ENCODE results near the gene FNIP1. TPM values are rescaled to one million over a fixed set of nuclear protein-coding genes. Genes with fewer than 3 reads are reported as not detected.

FNIP1 gene
- total and polyA plus RNA-seq, 2 donors (not counting 1 experiment from before 2014, with no cell fraction given): 10.3 to 52.8 TPM

DNA sequence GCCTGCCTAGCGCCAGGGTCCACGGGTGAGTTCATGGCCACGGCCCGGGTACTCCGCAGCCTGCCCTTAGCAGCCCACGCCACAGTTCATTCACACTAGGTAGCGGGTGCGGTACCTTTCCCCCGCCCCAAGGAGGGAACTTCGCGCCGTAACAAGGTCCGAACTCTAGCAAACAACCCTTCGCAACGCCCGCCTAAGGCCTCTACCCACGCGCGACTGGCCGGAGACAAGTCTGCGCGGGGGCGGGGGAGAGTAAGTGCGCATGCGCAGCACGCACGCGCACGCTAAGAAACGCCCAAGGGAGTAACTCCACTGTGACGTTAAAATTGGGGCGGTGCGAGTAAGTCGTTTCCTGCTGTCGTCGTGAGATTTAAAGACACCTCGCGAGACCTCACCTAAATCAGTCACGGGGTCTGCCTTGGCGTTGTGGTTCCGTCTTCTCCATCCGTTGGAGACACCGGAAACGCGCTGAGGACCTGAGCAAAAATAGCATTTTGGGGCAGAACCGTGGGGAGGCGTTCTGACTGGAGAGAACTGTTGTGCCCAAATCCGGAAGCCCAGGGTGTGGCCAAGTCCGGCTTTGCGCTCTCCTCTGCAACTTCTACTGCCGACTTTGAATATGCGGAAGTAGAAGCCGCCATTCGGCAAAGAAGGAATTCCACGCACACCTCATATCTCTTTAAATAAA is 161.7 kb downstream of the FNIP1 start, which contains the start of gene RAPGEF6:
Gene RAPGEF6, minus strand, starts transcription at position 234 of the 688 bp plus-strand sequence. Its CDS starts 199 bp downstream, at position 35.
- Histone ChIP-seq H3K4me1 (ENCODE audit: control insufficient read depth in 2 of 2, insufficient read depth in 2 of 2, low read length in 2 of 2) (peaks cover 41 to 45% of the 10 kb centered on the region in 2 donors), H3K27me3 (replicated peaks in 1 of 4; ENCODE audit: control extremely low read depth in 1 of 4, control insufficient read depth in 3 of 4, insufficient read depth in 4 of 4, low read length in 3 of 4) (no peaks in the 10 kb centered on the region), H3K27ac (ENCODE audit: low read length in 2 of 2) (peak within 1 kb of the TSS; percentile 91 to 99), H3K79me2 (ENCODE audit: control insufficient read depth, insufficient read depth, low read length) (peaks cover 52% of the 10 kb centered on the region), H3K4me3 (ENCODE audit: control extremely low read depth in 1 of 5, extremely low read depth in 1 of 5, insufficient read depth in 1 of 5, low read depth in 2 of 5, low read length in 4 of 5) (peak within 1 kb of the TSS; percentile 77 to 91 (median 86)), H3K4me2 (replicated peaks; ENCODE audit: low read depth, low read length, poor library complexity, severe bottlenecking) (peak within 1 kb of the TSS; percentile 82), H3K36me3 (replicated peaks in 1 of 2; ENCODE audit: control extremely low read depth in 1 of 2, control insufficient read depth in 1 of 2, extremely low read depth in 1 of 2, insufficient read depth in 2 of 2, low read length in 1 of 2) (peaks cover 0 to 7% of the 10 kb centered on the region in 2 experiments), H4K20me1 (ENCODE audit: control insufficient read depth, insufficient read depth, low read length, poor library complexity, severe bottlenecking) (peaks cover 13% of the 10 kb centered on the region), H2AFZ (ENCODE audit: insufficient read depth, low read depth, low read length, poor library complexity, severe bottlenecking) (peak within 1 kb of the TSS; percentile 92), H3K9me3 (ENCODE audit: control extremely low read depth in 1 of 3, control insufficient read depth in 2 of 3, insufficient read depth in 1 of 3, low read length in 2 of 3) (no peaks in the 10 kb centered on the region), H3K9ac (ENCODE audit: low read length) (peak within 1 kb of the TSS; percentile 95)
- TF ChIP-seq, protein P1, sequence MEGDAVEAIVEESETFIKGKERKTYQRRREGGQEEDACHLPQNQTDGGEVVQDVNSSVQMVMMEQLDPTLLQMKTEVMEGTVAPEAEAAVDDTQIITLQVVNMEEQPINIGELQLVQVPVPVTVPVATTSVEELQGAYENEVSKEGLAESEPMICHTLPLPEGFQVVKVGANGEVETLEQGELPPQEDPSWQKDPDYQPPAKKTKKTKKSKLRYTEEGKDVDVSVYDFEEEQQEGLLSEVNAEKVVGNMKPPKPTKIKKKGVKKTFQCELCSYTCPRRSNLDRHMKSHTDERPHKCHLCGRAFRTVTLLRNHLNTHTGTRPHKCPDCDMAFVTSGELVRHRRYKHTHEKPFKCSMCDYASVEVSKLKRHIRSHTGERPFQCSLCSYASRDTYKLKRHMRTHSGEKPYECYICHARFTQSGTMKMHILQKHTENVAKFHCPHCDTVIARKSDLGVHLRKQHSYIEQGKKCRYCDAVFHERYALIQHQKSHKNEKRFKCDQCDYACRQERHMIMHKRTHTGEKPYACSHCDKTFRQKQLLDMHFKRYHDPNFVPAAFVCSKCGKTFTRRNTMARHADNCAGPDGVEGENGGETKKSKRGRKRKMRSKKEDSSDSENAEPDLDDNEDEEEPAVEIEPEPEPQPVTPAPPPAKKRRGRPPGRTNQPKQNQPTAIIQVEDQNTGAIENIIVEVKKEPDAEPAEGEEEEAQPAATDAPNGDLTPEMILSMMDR (IDR thresholded peaks at IDR 0.05): no peak
- no peak for TF ChIP-seq EZH2 (IDR thresholded peaks at IDR 0.05; ENCODE audit: borderline replicate concordance, insufficient read depth, low read depth, low read length, poor library complexity, severe bottlenecking)
- ATAC-seq (ENCODE audit: low read depth) (peak; percentile 83), DNase-seq (peak; percentile 100)
- peaks cover 40% of the 10 kb centered on the region for H3K4me1 Mint-ChIP-seq
- peak within 1 kb of the TSS; percentile 99 for H3K27ac Mint-ChIP-seq
- no peaks in the 10 kb centered on the region for H3K9me3 Mint-ChIP-seq (ENCODE audit: insufficient read depth)
- CTCF ChIA-PET: interaction anchor here (1.0 to 1.4 kb wide), 4 partner anchors 9 to 46 kb away, joined by 3 to 13 read pairs (median 6); no protein-coding TSS in a partner anchor
- under 1% methylated on average over 55 of the region's 55 CpGs for WGBS (ENCODE audit: insufficient coverage)
- POLR2A ChIA-PET: interaction anchor here (0.6 to 1.8 kb wide), 5 partner anchors 12 to 162 kb away, joined by 3 to 22 read pairs (median 4); partner anchors contain the start of gene FNIP1
- intact Hi-C loops (cut with micrococcal nuclease): loop anchor here (1.0 to 10.0 kb wide), 9 partner anchors 12 to 860 kb away; partner anchors contain the start of genes FNIP1, HINT1 and IRF1
- peak within 1 kb of the TSS; percentile 95 for H3K4me3 Mint-ChIP-seq
- H3K27me3 Mint-ChIP-seq: no peaks in the 10 kb centered on the region

DNA sequence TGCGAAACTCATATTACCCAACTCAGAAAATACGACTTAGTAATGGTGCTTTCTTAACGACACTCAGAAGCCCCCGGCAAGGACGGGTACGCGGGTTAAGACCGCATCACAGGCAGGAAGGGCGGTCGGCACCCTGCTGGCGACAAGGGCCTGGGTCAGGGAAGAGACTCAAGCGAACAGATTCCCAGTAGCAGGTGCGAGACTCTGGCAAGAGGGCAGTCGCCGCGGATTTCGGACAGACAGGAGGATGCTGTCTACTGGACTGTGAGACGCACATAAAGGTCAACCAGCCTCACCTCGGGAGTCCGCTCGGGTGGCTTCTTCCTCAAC is 162.2 kb downstream of the FNIP1 start:
- peak overlapping the region; percentile 99 for H3K27ac Mint-ChIP-seq
- H3K4me3 Mint-ChIP-seq: peak overlapping the region; percentile 95
- peak overlapping the region; percentile 94 for H3K9ac ChIP-seq (ENCODE audit: low read length)
- no peak for DNase-seq
- H3K4me2 ChIP-seq (replicated peaks; ENCODE audit: low read depth, low read length, poor library complexity, severe bottlenecking): peak overlapping the region; percentile 76
- intact Hi-C loops (cut with micrococcal nuclease): loop anchor here (2.0 to 10.0 kb wide), 4 partner anchors 46 to 860 kb away; partner anchors contain the start of genes HINT1 and IRF1
- peaks cover 39 to 40% of the 10 kb centered on the region in 2 donors for H3K4me1 ChIP-seq (ENCODE audit: control insufficient read depth in 2 of 2, insufficient read depth in 2 of 2, low read length in 2 of 2)
- peak overlapping the region; percentile 91 to 99 for H3K27ac ChIP-seq (ENCODE audit: low read length in 2 of 2)
- ChIA-PET CTCF (no interaction called here), POLR2A (interaction anchor here (1.8 kb wide), 1 partner anchor 162 kb away, joined by 10 read pairs; the partner anchor contains the start of gene FNIP1)
- TF ChIP-seq EZH2 (IDR thresholded peaks at IDR 0.05; ENCODE audit: borderline replicate concordance, insufficient read depth, low read depth, low read length, poor library complexity, severe bottlenecking): no peak
- TF ChIP-seq, protein P1 (IDR thresholded peaks at IDR 0.05): peak; percentile 36
- H2AFZ ChIP-seq (ENCODE audit: insufficient read depth, low read depth, low read length, poor library complexity, severe bottlenecking): peak overlapping the region; percentile 92
- 2% methylated on average over 21 of the region's 21 CpGs for WGBS (ENCODE audit: insufficient coverage)
- no peaks in the 10 kb centered on the region for H3K27me3 Mint-ChIP-seq
- ATAC-seq (ENCODE audit: low read depth): peak; percentile 18
- H3K4me1 Mint-ChIP-seq: peaks cover 39% of the 10 kb centered on the region
- no peaks in the 10 kb centered on the region for H3K9me3 ChIP-seq (ENCODE audit: control extremely low read depth in 1 of 3, control insufficient read depth in 2 of 3, insufficient read depth in 1 of 3, low read length in 2 of 3)
- peaks cover 57% of the 10 kb centered on the region for H3K79me2 ChIP-seq (ENCODE audit: control insufficient read depth, insufficient read depth, low read length)
- H3K36me3 ChIP-seq (replicated peaks in 1 of 2; ENCODE audit: control extremely low read depth in 1 of 2, control insufficient read depth in 1 of 2, extremely low read depth in 1 of 2, insufficient read depth in 2 of 2, low read length in 1 of 2): peaks cover 0 to 7% of the 10 kb centered on the region in 2 experiments
- H4K20me1 ChIP-seq (ENCODE audit: control insufficient read depth, insufficient read depth, low read length, poor library complexity, severe bottlenecking): peaks cover 18% of the 10 kb centered on the region
- H3K9me3 Mint-ChIP-seq (ENCODE audit: insufficient read depth): no peaks in the 10 kb centered on the region
- H3K27me3 ChIP-seq (replicated peaks in 1 of 4; ENCODE audit: control extremely low read depth in 1 of 4, control insufficient read depth in 3 of 4, insufficient read depth in 4 of 4, low read length in 3 of 4): no peaks in the 10 kb centered on the region
- H3K4me3 ChIP-seq (ENCODE audit: control extremely low read depth in 1 of 5, extremely low read depth in 1 of 5, insufficient read depth in 1 of 5, low read depth in 2 of 5, low read length in 4 of 5): peak overlapping the region; percentile 77 to 90 (median 78)
